Mesothelial cell of epicardium (in vitro differentiated cells): ENCODE data around the gene ANKS1A. TPM values are rescaled to one million over a fixed set of nuclear protein-coding genes. Genes with fewer than 3 reads are reported as not detected.

Source experiments
- DNase-seq, 2 experiments: peaks; one replicate each; pipeline ENCODE4 v3.0.0; 2021; ENCODE audit warnings: low spot score in 2 of 2; ENCODE audit not compliant: unreplicated experiment in 2 of 2
- H3K27ac Mint-ChIP-seq: 2 replicates; pipeline ENCODE4 v1.8.0; 2021; ENCODE audit warnings: mixed read lengths
- H3K27me3 Mint-ChIP-seq: 2 replicates; pipeline ENCODE4 v1.8.0; 2021; ENCODE audit warnings: low read depth, mixed read lengths
- H3K36me3 Mint-ChIP-seq: 2 replicates; pipeline ENCODE4 v1.8.0; 2021; ENCODE audit warnings: mixed read lengths
- H3K4me1 Mint-ChIP-seq: 2 replicates; pipeline ENCODE4 v1.8.0; 2021; ENCODE audit warnings: mixed read lengths
- H3K4me3 Mint-ChIP-seq: 2 replicates; pipeline ENCODE4 v1.8.0; 2021; ENCODE audit warnings: mild to moderate bottlenecking, moderate library complexity, mixed read lengths
- H3K9me3 Mint-ChIP-seq: 2 replicates; pipeline ENCODE4 v1.8.0; 2021; ENCODE audit warnings: mixed read lengths
- total RNA-seq: library from RNA; stranded (reverse); gene quantifications from 3 replicates; pipeline ENCODE4 v1.2.1, GENCODE V29; 2021
- TF ChIP-seq, protein P1 (sequence below): fragments of 200-600 bp; sonication (generic); IDR thresholded peaks from one replicate; pipeline ENCODE4 v1.5.0; 2021; ENCODE audit warnings: antibody characterized with exemption; ENCODE audit not compliant: unreplicated experiment

ANKS1A gene
- total RNA-seq, 1 donor from 2014 or later, result 30.6 TPM

DNA sequence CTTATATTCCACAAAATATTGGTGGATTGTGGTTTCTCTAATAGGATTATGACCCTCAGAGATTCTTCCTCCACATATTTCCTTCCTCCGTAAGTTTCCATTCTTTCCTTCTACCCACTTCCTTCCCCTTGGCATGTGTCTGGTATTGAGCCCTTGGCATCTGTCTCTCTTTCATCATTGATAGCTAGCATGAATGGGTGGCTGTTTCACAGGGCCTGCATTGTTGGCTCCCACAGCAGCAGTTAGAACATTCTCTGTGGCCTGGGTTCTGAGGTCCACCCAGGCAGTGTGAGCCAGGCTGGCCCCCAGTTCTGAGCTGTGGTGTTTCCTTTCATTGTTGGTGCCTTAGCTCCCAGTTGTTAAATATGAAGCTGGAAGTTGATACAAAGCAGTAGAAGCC, 125.3 kb downstream of the ANKS1A start:
- no peaks in the 10 kb centered on the region for H3K9me3 Mint-ChIP-seq
- DNase-seq, result no peak
- no peak overlapping the region for H3K4me3 Mint-ChIP-seq
- no peaks in the 10 kb centered on the region for H3K27me3 Mint-ChIP-seq
- no peak overlapping the region for H3K27ac Mint-ChIP-seq
- peaks cover 45% of the 10 kb centered on the region for H3K4me1 Mint-ChIP-seq
- H3K36me3 Mint-ChIP-seq, result peaks cover under 1% of the 10 kb centered on the region
- TF ChIP-seq, protein P1, sequence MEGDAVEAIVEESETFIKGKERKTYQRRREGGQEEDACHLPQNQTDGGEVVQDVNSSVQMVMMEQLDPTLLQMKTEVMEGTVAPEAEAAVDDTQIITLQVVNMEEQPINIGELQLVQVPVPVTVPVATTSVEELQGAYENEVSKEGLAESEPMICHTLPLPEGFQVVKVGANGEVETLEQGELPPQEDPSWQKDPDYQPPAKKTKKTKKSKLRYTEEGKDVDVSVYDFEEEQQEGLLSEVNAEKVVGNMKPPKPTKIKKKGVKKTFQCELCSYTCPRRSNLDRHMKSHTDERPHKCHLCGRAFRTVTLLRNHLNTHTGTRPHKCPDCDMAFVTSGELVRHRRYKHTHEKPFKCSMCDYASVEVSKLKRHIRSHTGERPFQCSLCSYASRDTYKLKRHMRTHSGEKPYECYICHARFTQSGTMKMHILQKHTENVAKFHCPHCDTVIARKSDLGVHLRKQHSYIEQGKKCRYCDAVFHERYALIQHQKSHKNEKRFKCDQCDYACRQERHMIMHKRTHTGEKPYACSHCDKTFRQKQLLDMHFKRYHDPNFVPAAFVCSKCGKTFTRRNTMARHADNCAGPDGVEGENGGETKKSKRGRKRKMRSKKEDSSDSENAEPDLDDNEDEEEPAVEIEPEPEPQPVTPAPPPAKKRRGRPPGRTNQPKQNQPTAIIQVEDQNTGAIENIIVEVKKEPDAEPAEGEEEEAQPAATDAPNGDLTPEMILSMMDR, result no peak

GRCh38 chr6:35014786-35015185, 125.7 kb downstream of the ANKS1A start:
- H3K9me3 Mint-ChIP-seq, result no peaks in the 10 kb centered on the region
- peaks cover 49% of the 10 kb centered on the region for H3K4me1 Mint-ChIP-seq
- peak overlapping the region; percentile 15 for H3K27ac Mint-ChIP-seq
- H3K27me3 Mint-ChIP-seq, result no peaks in the 10 kb centered on the region
- no peak for DNase-seq
- TF ChIP-seq, protein P1, result no peak
- no peak overlapping the region for H3K4me3 Mint-ChIP-seq
- H3K36me3 Mint-ChIP-seq, result no peaks in the 10 kb centered on the region

DNA sequence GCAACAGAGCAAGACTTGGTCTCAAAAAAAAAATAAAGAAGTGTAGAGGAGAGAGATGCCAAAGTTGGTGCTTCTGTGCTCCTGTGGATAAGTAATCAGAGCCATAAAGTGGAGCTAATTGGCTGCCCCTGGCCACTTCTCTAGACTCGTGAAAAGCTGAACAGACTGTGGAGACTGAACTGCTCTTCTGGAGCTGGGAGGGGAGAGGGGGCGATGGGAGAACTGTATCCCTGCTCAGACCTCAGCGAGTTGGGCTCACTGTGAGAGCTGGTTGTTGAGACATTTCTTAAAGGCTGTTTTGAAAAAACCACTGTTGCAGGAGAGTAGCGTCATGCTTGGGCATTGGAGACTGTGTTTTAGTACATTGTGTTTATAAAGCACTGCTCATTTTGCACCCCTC, 126.4 kb downstream of the ANKS1A start:
- H3K4me3 Mint-ChIP-seq, result no peak overlapping the region
- no peaks in the 10 kb centered on the region for H3K9me3 Mint-ChIP-seq
- H3K27me3 Mint-ChIP-seq, result no peaks in the 10 kb centered on the region
- H3K27ac Mint-ChIP-seq, result peak overlapping the region; percentile 98
- TF ChIP-seq, protein P1, result no peak
- no peak for DNase-seq
- peaks cover 53% of the 10 kb centered on the region for H3K4me1 Mint-ChIP-seq
- no peaks in the 10 kb centered on the region for H3K36me3 Mint-ChIP-seq

DNA sequence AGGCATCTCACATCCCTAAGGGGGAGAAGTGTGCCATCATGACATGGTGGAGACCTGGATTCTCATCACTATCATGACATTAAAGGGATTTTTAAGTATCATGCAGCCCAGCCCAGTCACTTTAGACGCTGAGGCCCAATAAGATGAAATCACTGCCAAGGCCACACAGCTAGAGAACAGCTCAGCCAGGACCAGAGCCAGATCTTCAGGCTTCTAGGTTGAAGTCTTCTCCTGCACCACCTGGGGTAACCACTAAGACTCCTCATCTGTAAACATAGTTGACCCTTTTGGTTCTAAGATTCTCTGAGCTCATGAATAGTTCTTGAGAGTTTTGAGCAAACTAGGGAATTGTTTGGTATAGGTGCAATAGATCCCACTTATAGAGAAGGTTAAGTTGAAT, 126.9 kb downstream of the ANKS1A start:
- H3K4me3 Mint-ChIP-seq, result peak overlapping the region; percentile 64
- H3K36me3 Mint-ChIP-seq, result no peaks in the 10 kb centered on the region
- DNase-seq, result no peak
- H3K4me1 Mint-ChIP-seq, result peaks cover 54% of the 10 kb centered on the region
- H3K27ac Mint-ChIP-seq, result peak overlapping the region; percentile 98
- TF ChIP-seq, protein P1, result no peak
- H3K27me3 Mint-ChIP-seq, result no peaks in the 10 kb centered on the region
- no peaks in the 10 kb centered on the region for H3K9me3 Mint-ChIP-seq

GRCh38 chr6:35016502-35017321, 127.7 kb downstream of the ANKS1A start:
- H3K36me3 Mint-ChIP-seq, result no peaks in the 10 kb centered on the region
- TF ChIP-seq, protein P1, result no peak
- DNase-seq, result no peak
- peaks cover 47% of the 10 kb centered on the region for H3K4me1 Mint-ChIP-seq
- no peaks in the 10 kb centered on the region for H3K9me3 Mint-ChIP-seq
- peak overlapping the region; percentile 98 for H3K27ac Mint-ChIP-seq
- no peaks in the 10 kb centered on the region for H3K27me3 Mint-ChIP-seq
- peak overlapping the region; percentile 64 for H3K4me3 Mint-ChIP-seq
